NCI-H1048 (cell line): ENCODE data around the gene MAS1.
"Not testable (repeated sequence)": the region's sequence is repeated elsewhere in the genome, so short reads cannot be mapped to it uniquely, and the experiment has no call there.

Experiments
- DNase-seq: peaks from one replicate; lab custom pipeline; 2025; lab: John Stamatoyannopoulos, UW

Gene MAS1

GRCh38 chr6:159890792-159891191 lies at the start of gene MAS1:
Gene MAS1 (plus strand): TSS chr6:159890988. CDS start chr6:159906956, 15,968 bp downstream.
- no peak for DNase-seq

DNA sequence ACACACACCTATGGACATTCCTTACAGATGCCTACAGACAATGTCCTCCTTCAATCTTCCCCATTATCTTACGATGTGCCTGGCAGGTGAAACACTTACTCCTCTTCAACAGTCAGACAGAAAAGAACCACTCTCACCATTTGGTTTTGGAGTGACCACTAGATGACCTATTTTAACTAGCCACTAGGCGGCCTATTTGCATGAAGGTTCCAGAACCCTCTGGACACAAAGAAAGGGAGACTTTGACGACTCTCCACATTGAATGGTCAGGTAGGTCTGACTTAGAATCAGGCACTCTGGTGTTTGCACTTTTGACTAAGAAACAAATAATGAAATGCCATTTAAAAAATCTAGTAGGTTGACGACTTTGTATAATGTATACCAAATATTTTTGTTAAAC lies 48.8 kb upstream of the MAS1 start:
- DNase-seq, result no peak

DNA sequence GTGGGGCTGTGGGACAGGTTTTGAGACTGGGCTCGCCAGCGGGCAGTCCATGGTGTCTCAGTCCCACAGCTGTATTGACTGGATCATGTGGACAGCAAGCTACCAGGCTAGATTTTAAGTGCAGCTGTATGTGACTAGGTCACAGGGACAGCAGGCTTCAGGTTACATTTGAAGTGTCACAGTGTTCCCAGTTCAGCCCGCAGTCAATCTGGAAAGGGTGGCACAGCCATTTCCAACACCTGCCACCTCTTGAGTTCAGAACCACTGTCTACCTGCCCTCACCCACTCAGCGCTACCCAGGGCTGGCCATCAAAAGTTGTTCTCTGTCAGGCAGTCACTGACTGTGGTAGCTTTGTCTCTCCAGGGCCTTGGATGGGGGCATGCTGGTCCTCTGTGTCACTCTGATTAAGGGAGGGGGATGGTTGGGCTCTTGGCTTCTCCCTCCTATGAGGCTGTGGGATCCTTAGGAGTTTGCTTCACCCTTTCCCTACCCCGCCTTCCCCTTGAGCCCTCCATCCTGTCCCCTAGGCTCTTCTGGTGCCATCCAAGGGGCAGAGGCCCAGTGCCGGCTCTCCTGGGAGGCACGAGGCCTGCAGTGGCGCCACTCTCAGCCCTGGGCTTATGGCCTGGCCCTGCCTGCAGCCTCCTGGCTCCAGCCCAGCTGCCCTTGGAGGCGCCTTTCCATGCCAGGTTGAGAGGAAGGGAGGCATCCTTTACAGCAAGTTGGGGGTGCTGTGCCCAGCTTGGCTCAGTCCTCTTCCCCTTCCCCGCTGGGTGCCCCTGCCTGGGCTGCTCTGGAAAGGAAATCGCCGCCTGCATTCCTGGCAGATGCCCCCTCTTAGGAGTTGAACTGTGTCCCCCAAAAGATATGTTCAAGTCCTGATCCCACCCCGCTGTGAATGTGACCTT lies 45.8 kb upstream of the MAS1 start:
- no peak for DNase-seq

DNA sequence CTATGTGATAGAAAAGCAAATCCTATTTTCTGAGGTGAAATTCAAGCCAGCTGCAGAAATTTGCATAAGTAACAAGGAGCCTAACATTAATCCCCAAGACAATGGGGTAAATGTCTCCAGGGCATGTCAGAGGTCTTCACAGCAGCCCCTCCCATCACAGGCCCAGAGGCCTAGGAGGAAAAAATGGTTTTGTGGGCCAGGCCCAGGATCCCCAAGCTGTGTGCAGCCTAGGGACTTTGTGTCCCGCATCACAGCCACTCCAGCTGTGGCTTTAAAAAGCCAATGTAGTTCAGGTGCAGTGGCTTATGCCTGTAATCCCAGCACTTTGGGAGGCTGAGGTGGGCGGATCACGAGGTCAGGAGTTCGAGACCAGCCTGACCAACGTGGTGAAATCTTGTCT lies 42.2 kb upstream of the MAS1 start:
- DNase-seq, result not testable (repeated sequence)

DNA sequence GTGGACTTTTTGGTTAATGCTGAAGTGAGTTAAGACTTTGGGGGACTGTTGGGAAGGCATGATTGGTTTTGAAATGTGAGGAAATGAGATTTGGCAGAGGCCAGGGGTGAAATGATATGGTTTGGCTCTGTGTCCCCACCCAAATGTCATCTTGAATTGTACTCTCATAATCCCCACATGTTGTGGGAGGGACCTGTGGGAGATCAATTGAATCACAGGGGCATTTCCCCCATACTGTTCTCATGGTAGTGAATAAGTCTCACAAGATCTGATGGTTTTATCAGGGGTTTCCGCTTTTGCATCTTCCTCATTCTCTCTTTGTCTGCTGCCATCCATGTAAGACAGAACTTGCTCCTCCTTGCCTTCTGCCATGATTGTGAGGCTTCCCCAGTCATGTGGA lies 40.9 kb upstream of the MAS1 start:
- DNase-seq, result not testable (repeated sequence)

- DNase-seq, result no peak
Measured at GRCh38 chr6:159852877-159853276, 37.9 kb upstream of the MAS1 start.

- DNase-seq, result no peak
Measured at GRCh38 chr6:159853754-159854153, 37.0 kb upstream of the MAS1 start.

GRCh38 chr6:159854959-159855358 lies 35.8 kb upstream of the MAS1 start:
- no peak for DNase-seq

DNA sequence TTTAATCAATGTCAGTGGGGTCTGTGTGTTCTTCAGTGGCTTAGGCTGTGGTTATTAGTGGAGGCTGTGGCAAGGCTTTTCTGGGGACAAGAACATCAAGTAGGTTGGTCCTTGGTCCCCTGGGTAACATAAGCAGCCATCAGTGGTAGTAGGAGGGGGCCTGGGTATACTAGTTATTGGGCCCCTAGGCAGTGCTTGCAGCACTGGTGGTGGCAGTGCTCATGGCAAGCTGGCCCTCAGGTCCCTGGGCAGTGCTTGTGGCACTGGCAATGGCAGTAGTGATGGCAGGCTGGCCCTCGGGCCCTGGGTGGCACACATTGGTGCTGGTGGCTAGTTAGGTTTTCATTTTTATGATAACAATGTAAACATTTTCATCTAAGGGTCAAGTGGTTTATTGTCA lies 32.5 kb upstream of the MAS1 start:
- DNase-seq, result no peak

DNA sequence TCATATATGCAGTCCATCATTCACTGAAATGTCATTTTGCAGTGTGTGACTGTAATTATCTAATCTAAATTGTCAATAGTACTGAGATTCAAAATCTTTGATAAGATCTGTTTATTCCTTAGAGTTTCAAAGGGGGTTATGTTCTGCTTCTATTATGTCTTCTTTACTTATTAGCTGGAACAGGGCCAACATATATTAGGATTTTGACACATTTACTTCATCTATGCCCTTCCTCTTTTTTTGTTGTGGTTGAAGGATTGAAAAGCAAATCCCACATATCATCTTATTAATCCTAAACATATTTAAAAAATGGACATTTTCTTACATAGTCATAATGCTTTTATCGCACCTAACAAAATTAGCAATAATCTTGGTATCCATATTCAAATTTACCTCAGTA lies 30.3 kb upstream of the MAS1 start:
- DNase-seq, result no peak

DNA sequence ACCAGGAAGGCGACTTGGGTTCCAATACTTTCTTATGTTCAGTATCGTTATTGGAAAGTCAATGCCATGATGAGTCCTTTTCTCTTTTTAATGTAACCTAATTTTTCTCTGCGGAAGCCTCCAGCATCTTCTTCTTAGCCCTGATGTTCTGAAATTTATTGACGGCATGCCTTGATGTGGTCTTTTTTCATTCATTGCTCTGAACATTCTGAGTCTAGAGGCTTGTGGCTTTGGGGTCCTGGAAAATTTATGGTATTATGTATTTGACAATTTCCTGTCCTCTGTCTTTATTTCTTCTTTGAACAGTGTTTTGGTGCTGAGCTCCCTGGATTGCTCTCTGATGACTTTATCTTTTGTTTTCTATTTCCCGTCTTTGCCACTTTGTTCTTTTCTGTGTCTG lies 28.7 kb upstream of the MAS1 start:
- no peak for DNase-seq

DNA sequence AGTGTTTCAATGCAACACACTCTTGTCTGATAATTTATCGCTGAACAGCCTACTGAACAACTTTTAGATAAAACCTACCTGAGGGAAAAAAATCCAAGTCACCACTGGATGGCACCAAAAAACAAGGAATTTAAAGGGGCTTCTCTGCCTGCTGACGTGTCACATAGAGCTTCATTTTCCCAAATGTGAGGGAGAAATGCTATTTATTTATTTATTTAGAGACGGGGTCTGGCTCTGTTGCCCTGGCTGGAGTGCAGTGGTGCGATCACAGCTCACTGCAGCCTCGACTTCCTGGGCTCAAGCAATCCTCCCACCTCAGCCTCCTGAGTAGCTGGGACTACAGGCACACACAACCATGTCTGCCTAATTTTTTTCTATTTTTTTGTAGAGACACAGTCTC lies 27.4 kb upstream of the MAS1 start:
- peak; percentile 23 for DNase-seq

DNA sequence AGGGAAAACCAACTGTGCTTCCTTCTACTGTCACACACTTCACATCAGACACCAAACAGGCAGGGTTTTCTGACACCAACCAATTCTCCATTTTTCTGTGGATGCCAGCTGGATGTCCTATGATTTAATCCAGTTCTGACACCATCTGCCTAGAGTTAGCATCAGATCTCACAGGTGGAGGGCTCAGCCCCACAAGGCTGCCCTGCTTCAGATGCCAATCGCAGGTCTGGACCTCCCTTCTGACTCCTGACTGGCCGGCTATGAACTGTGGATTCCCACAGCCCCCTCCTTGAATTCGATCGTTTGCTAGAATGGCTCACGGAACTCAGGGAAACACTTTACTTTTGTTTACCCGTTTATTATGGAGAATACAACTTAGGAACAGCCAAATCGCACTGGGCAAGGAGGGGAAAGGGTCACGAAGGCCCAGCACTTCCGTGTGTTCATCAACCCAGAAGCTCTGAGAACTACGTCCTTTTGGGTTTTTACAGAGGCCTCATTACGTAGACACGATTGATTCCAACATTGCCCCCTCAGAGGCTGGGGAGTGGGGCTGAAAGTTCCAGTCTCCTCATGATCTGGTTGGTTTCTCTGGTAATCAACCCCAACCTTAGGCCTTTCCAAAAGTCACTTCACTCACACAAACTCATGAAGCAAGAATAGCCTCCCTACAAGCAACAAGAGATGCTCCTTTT lies 25.4 kb upstream of the MAS1 start:
- DNase-seq, result no peak

DNA sequence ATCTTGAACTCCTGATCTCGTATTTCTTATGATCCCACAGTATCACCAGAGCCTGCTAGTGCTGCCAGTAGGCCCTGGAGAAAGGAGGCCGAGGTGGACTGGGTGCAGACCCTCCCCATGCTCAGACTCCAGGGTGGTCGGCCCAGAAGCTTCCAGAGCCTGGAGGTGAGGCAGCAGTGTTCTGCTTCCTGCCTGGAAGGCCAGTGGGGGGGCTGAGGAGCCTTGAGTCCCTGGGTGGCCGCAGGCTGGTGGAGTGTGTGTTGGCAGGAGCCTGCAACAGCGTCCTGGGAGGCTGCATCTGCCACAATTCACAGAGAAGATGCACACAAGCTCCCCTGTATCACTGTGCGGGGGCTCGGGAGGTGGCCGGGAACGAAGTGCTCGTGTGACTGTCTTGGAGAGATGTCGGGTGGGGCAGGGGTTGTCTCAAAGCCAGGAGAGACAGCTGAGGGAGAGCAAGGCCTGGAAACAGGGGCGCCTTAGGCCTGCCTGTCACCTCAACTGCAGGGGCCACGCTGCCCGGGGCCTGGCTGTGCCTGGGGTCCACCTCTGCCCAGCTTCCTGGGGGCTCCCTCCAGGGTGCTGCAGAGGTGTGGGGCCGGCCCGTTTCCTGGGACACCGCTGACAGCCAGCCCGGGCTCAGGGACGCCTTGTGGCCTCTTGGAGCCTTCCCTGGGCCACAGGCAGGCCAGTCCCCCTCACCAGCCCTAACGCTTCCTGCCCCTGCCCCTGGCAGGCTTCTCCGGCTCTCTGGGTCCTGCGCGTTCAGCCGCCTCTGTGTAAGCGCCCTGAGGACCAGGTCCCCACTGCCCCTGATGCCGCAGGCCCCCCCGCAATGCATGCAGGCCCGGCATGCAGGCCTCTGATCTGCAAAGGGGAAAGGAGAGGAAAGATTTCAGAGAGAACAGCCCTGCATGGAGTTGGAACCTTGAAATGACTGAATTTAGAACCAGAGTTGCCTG lies 24.2 kb upstream of the MAS1 start:
- no peak for DNase-seq

GRCh38 chr6:159871241-159871640 lies 19.5 kb upstream of the MAS1 start:
- DNase-seq, result no peak

- DNase-seq, result no peak
Measured at GRCh38 chr6:159871906-159872305, 18.9 kb upstream of the MAS1 start.

GRCh38 chr6:159874435-159874834 lies 16.4 kb upstream of the MAS1 start:
- no peak for DNase-seq

- no peak for DNase-seq
Measured at GRCh38 chr6:159875194-159875593, 15.6 kb upstream of the MAS1 start.

GRCh38 chr6:159876242-159876641 lies 14.5 kb upstream of the MAS1 start:
- DNase-seq, result no peak

DNA sequence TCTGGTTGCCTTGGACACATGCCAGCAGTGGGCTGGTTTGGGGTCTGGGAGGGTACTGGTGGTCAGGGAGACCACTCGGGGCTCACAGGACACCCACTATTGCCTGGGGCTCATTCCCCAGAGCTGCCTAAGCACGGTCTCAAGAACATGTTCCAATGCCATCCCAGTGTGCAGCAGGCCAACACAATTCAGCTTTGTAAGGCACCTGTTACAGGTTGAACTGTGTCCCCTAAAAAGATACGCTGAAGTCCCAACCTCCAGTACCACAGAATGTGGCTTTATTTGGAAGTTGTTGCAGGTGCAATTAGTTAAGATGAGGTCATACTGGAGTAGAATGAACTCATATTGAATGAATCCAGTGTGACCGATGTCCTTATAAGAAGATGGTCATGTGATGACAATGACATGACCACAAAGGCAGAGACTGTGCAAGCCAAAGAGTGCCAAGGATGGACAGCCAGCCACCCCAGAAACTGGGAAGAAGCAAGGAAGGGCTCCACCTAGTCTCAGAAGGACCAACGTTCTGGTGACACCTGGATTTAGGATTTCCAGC lies 13.5 kb upstream of the MAS1 start:
- DNase-seq, result no peak

DNA sequence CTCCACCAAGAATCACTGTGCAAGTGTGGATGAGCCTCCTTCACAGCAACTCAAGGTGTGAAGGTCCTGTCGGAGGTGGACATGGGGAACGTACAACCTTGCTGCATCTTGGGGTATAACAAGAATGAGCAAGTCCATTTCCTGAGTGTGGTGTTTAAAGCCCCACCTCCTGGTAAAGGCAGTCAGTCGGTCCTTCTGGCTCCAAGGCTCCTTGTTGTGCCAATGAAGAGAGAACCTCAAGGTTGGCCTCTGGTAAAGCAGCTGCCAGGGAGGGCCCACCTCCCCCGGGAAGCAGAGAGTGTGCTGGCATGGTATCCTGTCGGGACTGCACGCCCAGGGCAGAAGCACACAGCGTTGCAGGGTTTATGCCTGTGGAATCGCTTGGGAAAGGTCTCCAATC lies 12.4 kb upstream of the MAS1 start:
- DNase-seq, result no peak

DNA sequence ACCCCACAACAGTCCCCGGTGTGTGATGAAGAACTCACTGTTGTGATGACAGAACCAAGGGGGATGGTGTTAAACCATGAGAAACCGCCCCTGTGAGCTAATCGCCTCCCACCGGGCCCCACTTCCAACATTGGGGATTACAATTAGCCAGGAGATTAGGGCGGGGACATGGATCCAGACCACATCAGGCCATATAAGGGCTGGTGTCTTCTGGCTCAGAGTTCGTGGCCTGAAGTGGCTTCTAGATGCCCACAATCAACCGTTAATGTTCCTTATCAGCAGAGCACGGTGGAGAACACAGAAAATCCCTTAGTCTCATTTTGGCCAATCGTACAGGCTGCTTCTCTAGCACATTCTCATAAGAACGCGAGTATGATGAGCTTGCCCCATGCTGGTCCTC lies 10.9 kb upstream of the MAS1 start:
- no peak for DNase-seq
